GM20000 (cell line): ENCODE data around the gene ACYP2.

Experiments
- DNase-seq: peaks from one replicate; pipeline ENCODE4 v3.0.0; 2012; ENCODE audit warnings: low spot score
- TF ChIP-seq, protein P1 (sequence below): IDR thresholded peaks from 2 replicates; pipeline ENCODE4 v1.5.1; 2012; ENCODE audit warnings: mild to moderate bottlenecking, control low read depth; ENCODE audit errors: extremely low read depth, missing control alignments

Gene ACYP2

DNA sequence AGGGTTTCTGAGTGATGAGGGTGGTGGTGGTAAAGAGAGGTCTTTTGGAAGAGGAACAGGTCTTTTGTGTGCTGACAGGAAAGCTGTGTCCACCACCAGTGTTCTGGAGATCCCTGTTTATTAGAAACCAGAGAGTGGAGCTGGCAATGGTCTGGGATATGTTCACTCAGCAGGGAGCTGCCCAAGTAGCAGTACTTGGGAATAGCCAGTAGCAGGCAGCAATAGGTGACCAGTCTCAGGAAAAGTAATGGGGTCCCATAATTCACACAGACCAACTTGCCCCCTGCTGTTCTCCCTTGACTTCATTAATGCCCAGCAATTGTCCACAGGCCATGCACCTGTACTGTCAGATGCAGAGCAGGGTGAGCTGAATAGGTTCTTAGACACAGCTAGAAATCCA, 138.8 kb downstream of the ACYP2 start:
- TF ChIP-seq, protein P1, sequence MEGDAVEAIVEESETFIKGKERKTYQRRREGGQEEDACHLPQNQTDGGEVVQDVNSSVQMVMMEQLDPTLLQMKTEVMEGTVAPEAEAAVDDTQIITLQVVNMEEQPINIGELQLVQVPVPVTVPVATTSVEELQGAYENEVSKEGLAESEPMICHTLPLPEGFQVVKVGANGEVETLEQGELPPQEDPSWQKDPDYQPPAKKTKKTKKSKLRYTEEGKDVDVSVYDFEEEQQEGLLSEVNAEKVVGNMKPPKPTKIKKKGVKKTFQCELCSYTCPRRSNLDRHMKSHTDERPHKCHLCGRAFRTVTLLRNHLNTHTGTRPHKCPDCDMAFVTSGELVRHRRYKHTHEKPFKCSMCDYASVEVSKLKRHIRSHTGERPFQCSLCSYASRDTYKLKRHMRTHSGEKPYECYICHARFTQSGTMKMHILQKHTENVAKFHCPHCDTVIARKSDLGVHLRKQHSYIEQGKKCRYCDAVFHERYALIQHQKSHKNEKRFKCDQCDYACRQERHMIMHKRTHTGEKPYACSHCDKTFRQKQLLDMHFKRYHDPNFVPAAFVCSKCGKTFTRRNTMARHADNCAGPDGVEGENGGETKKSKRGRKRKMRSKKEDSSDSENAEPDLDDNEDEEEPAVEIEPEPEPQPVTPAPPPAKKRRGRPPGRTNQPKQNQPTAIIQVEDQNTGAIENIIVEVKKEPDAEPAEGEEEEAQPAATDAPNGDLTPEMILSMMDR, result no peak
- DNase-seq, result no peak

DNA sequence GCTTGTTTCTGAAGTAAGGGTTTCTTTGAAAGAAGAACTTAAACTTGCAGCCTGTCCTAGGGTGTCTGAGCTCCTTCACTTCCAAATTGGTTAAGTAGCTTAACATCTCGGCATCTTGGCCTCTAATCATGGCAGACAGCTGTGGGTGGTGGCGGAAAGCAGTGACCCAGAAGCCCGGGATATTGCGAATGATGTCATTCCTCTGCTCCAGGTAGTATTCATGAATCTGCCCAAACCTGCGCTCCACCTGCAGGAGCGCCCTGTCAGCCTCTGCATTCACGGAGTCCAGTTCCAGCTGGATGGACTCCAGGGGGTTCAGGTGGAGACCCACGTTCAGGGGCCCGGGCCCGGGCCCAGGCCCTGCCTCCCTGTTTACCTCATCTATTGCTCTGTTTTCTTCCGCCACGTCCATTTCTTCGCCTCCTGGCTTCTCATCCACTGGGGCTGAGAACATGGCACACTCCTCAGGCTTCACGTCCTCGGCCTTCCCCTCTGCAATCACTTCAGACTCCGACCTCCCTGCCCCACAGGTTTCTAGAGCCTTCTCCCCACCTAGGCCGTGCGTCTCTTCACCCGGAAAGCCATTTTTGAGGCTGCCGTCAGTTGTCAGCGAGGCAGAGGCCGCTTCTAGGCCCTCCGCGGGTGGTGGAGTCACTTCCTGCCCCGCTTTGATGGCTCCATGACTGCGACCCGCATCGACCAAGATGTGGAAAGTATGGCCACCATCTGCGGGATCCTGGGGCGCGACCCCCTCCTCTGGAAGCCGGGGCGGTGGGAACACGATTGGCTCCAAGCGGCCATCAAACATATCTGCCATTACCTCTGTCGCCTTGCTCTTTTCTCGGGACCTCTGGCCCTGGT, 140.0 kb downstream of the ACYP2 start:
- TF ChIP-seq, protein P1, result no peak
- no peak for DNase-seq

DNA sequence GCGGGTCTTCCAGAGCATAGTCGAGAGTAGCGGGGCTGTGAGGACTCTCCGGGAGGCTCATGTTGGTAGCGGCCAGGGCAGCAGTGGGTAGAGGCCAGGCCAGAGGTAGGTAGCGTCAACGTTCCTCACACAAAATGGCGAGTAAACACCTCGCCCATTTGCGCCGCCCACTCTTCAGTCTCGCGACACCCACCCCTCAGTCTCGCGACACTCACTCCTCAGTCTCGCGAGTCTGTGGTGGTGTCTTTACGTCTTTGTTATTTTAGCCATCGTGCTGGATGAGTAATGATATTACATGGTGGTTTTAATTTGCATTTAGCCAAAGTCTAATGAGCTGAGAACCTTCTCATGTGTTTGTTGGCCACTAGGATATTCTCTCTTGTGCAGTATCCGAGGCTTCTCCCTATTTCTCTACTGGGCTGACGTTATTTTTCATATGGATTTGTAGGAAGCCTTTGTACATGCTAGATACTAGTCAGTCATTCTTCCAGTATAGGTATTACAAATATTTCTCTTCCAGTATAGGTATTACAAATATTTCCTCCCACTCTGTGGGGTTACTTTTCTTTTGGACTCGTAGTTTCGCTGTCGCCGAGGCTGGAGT, 140.8 kb downstream of the ACYP2 start, which contains the start of gene TSPYL6:
TSPYL6 (minus strand) TSS at position 139 of the 604 bp plus-strand sequence; CDS start at position 61, 78 bp downstream.
- DNase-seq, result no peak
- TF ChIP-seq, protein P1, result no peak

DNA sequence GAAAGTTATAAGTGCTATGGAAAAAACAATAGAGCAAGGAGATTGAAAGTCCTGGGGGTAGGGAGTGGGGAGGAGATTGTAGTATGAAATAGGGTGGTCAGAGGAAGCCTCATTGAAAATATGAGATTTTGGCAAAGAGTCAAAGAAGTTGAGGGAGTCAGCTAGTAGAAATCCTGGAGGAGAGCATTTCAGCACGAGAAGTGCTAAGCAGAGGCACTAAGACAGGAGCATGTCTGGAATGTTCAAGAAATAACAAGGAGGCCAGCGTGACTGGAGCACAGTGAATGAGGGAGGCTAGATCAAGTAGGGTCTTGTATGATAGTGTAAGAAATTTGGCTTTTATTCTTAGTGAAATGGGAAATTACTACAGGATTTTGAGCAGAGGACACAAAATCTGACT, 142.8 kb downstream of the ACYP2 start:
- TF ChIP-seq, protein P1, result no peak
- DNase-seq, result no peak

DNA sequence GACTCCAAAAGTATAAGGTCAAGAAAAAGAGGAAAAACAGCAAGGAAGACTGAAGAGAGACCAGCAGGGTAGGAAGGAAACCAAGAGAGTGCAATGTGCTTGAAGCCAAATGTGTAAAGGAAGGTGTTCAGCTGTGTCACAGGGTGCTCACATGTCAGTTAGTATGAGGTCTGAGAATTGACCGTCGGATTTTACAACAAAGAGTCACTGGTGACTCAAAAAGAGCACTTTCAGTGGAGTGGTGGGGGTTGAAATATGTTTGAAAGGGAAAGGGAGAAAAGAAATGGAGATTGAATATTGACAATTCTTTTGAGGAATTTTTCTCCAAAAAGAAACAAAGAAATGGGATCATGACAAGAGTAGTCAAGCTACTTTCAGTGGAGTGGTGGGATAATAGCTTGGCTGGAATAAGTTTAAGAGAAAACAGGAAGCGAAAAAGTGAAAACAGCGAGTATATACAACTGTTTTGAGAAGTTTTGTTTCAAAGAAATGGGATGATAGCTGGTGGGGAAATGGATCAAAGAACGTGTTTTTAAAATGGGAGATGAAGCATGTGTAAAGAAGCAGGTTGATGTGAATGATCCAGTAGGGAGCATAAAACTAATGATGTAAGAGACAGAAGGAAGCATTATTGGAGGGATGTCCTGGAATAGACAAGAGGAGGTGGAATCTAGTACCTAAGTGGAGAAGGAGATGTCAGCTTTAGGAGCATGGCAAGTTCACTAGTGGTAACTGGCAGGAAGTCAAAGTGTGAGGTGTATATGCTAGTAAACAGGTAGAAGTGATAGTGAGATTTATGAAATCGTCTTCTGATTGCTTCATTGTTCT, 144.2 kb downstream of the ACYP2 start:
- peak; percentile 44 for DNase-seq
- TF ChIP-seq, protein P1, result no peak

DNA sequence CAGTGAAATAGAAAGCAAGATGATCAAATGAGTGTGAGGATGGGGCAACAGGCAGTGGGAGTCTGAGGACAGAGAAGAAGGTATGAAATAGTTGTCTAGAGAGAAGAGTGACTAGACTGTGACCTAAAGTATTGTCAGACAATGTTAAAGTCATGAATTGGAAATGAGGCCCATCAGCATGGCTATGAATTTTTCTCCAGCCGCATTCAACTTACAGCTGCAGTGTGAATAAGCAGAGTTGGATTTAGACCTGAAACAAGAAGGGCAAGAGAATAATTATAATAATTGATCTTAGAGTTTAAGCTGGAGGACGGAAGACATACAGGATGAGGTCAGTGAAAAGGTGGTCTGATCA, 144.8 kb downstream of the ACYP2 start:
- TF ChIP-seq, protein P1, result no peak
- no peak for DNase-seq
